SKM-1 treated with dmso at 0.1 percent for 144 hours (cell line): ENCODE measurements around the gene LMO7.

ENCODE experiments used
- DNase-seq: peaks from one replicate; lab custom pipeline; 2025; ENCODE audit not compliant: unreplicated experiment; lab: John Stamatoyannopoulos, UW

LMO7 gene

GRCh38 chr13:75836441-75836840 lies 200.3 kb downstream of the LMO7 start:
- no peak for DNase-seq

GRCh38 chr13:75838366-75839005 lies 202.4 kb downstream of the LMO7 start:
- no peak for DNase-seq

- no peak for DNase-seq
These were observed 203.3 kb downstream of the LMO7 start for GRCh38 chr13:75839406-75839805.

GRCh38 chr13:75841905-75842304 lies 205.8 kb downstream of the LMO7 start:
- no peak for DNase-seq

GRCh38 chr13:75843074-75843473 lies 206.9 kb downstream of the LMO7 start:
- no peak for DNase-seq

GRCh38 chr13:75843991-75844390 lies 207.9 kb downstream of the LMO7 start:
- no peak for DNase-seq

- no peak for DNase-seq
These were observed 211.5 kb downstream of the LMO7 start for GRCh38 chr13:75847588-75847987.

- no peak for DNase-seq
These were observed 214.8 kb downstream of the LMO7 start for GRCh38 chr13:75850916-75851315.

GRCh38 chr13:75855216-75855615 lies 219.1 kb downstream of the LMO7 start:
- DNase-seq: no peak

GRCh38 chr13:75855847-75856246 lies 219.7 kb downstream of the LMO7 start:
- no peak for DNase-seq

GRCh38 chr13:75857291-75857690 lies 221.2 kb downstream of the LMO7 start:
- no peak for DNase-seq

GRCh38 chr13:75860935-75861334 lies 224.8 kb downstream of the LMO7 start:
- no peak for DNase-seq

GRCh38 chr13:75861786-75862185 lies 225.7 kb downstream of the LMO7 start:
- no peak for DNase-seq

GRCh38 chr13:75864718-75865117 lies 228.6 kb downstream of the LMO7 start:
- DNase-seq: no peak

GRCh38 chr13:75867379-75868117 lies 231.4 kb downstream of the LMO7 start:
- no peak for DNase-seq

- DNase-seq: no peak
These were observed 233.9 kb downstream of the LMO7 start for GRCh38 chr13:75869981-75870380.

GRCh38 chr13:75870397-75870903 lies 234.3 kb downstream of the LMO7 start:
- DNase-seq: peak; percentile 26

GRCh38 chr13:75871059-75871458 lies 234.9 kb downstream of the LMO7 start:
- DNase-seq: no peak

GRCh38 chr13:75872980-75873379 lies 236.8 kb downstream of the LMO7 start:
- DNase-seq: no peak

- no peak for DNase-seq
These were observed 237.4 kb downstream of the LMO7 start for GRCh38 chr13:75873494-75873893.

- no peak for DNase-seq
These were observed 239.3 kb downstream of the LMO7 start for GRCh38 chr13:75875450-75875849.
